ENCODE measurements around the gene LRCH1.

LRCH1 gene

GRCh38 chr13:46698910-46699460 lies 146.0 kb downstream of the LRCH1 start:
- no peaks in the 10 kb centered on the region for H3K27me3 ChIP-seq (ENCODE audit: insufficient read depth, poor library complexity, severe bottlenecking)
- no peak overlapping the region for H3K4me3 ChIP-seq (replicated peaks; ENCODE audit: insufficient read depth, low read length)
- no peak overlapping the region for H3K27ac ChIP-seq (replicated peaks)
- DNase-seq (ENCODE audit: low read depth in 1 of 2, low spot score in 1 of 2) = no peak
- TF ChIP-seq SPI1 (IDR thresholded peaks at IDR 0.05; ENCODE audit: borderline replicate concordance, low read depth) (no peak), GABPA (IDR thresholded peaks at IDR 0.05; ENCODE audit: low read depth) (no peak), CTCF (IDR thresholded peaks at IDR 0.05; ENCODE audit: insufficient read depth, low read length) (no peak), POLR2AphosphoS5 (IDR thresholded peaks at IDR 0.05; ENCODE audit: low read depth) (no peak)
- TF ChIP-seq, protein P1, sequence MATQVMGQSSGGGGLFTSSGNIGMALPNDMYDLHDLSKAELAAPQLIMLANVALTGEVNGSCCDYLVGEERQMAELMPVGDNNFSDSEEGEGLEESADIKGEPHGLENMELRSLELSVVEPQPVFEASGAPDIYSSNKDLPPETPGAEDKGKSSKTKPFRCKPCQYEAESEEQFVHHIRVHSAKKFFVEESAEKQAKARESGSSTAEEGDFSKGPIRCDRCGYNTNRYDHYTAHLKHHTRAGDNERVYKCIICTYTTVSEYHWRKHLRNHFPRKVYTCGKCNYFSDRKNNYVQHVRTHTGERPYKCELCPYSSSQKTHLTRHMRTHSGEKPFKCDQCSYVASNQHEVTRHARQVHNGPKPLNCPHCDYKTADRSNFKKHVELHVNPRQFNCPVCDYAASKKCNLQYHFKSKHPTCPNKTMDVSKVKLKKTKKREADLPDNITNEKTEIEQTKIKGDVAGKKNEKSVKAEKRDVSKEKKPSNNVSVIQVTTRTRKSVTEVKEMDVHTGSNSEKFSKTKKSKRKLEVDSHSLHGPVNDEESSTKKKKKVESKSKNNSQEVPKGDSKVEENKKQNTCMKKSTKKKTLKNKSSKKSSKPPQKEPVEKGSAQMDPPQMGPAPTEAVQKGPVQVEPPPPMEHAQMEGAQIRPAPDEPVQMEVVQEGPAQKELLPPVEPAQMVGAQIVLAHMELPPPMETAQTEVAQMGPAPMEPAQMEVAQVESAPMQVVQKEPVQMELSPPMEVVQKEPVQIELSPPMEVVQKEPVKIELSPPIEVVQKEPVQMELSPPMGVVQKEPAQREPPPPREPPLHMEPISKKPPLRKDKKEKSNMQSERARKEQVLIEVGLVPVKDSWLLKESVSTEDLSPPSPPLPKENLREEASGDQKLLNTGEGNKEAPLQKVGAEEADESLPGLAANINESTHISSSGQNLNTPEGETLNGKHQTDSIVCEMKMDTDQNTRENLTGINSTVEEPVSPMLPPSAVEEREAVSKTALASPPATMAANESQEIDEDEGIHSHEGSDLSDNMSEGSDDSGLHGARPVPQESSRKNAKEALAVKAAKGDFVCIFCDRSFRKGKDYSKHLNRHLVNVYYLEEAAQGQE (IDR thresholded peaks at IDR 0.05; ENCODE audit: insufficient replicate concordance, low read depth) = no peak

GRCh38 chr13:46712524-46712923 lies 159.6 kb downstream of the LRCH1 start:
- Histone ChIP-seq H3K4me3 (replicated peaks; ENCODE audit: insufficient read depth, low read length) (no peak overlapping the region), H3K27me3 (ENCODE audit: insufficient read depth, poor library complexity, severe bottlenecking) (no peaks in the 10 kb centered on the region), H3K27ac (replicated peaks) (no peak overlapping the region)
- TF ChIP-seq GABPA (IDR thresholded peaks at IDR 0.05; ENCODE audit: low read depth) = no peak
- TF ChIP-seq CTCF (IDR thresholded peaks at IDR 0.05; ENCODE audit: insufficient read depth, low read length) = no peak
- TF ChIP-seq POLR2AphosphoS5 (IDR thresholded peaks at IDR 0.05; ENCODE audit: low read depth) = no peak
- no peak for TF ChIP-seq SPI1 (IDR thresholded peaks at IDR 0.05; ENCODE audit: borderline replicate concordance, low read depth)
- TF ChIP-seq, protein P1 (IDR thresholded peaks at IDR 0.05; ENCODE audit: insufficient replicate concordance, low read depth) = no peak
- no peak for DNase-seq (ENCODE audit: low read depth in 1 of 2, low spot score in 1 of 2)

- TF ChIP-seq SPI1 (IDR thresholded peaks at IDR 0.05; ENCODE audit: borderline replicate concordance, low read depth) = no peak
- DNase-seq (ENCODE audit: low read depth in 1 of 2, low spot score in 1 of 2) = no peak
- Histone ChIP-seq H3K4me3 (replicated peaks; ENCODE audit: insufficient read depth, low read length) (no peak overlapping the region), H3K27me3 (ENCODE audit: insufficient read depth, poor library complexity, severe bottlenecking) (no peaks in the 10 kb centered on the region), H3K27ac (replicated peaks) (no peak overlapping the region)
Observed at GRCh38 chr13:46715363-46715762, 162.4 kb downstream of the LRCH1 start.

DNA sequence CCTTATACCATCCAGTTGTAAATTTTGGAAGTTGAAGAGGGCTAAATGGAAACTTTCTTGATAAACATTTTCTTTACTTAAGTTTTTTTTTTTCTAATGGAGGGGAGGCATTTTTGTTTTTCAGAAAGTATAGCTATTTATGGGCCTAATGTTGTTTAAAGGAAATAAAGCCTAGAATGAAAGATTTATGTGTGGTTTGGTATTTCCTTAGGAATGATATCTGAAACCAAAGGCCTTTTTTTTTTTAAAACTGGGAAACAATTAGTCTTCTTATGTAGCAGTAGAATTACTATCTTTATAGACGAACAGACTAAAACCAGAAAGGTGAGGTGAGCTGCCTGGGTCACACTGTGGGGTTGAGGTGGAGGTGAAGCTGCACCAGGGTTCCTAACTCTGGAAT lies 163.9 kb downstream of the LRCH1 start:
- TF ChIP-seq POLR2AphosphoS5 (IDR thresholded peaks at IDR 0.05; ENCODE audit: low read depth) (no peak), CTCF (IDR thresholded peaks at IDR 0.05; ENCODE audit: insufficient read depth, low read length) (no peak), GABPA (IDR thresholded peaks at IDR 0.05; ENCODE audit: low read depth) (no peak), SPI1 (IDR thresholded peaks at IDR 0.05; ENCODE audit: borderline replicate concordance, low read depth) (no peak)
- TF ChIP-seq, protein P1 (IDR thresholded peaks at IDR 0.05; ENCODE audit: insufficient replicate concordance, low read depth) = no peak

More for the DNA sequence above, 163.9 kb downstream of the LRCH1 start:
- Histone ChIP-seq H3K27me3 (ENCODE audit: insufficient read depth, poor library complexity, severe bottlenecking) (no peaks in the 10 kb centered on the region), H3K27ac (replicated peaks) (no peak overlapping the region), H3K4me3 (replicated peaks; ENCODE audit: insufficient read depth, low read length) (no peak overlapping the region)
- DNase-seq (ENCODE audit: low read depth in 1 of 2, low spot score in 1 of 2) = no peak

All from HL-60 (cell line).